ENCODE measurements around the gene NPR2. TPM values are rescaled to one million over a fixed set of nuclear protein-coding genes. Genes with fewer than 3 reads are reported as not detected.

Gene NPR2
- total RNA-seq, 1 donor from 2014 or later = 24.2 TPM

DNA sequence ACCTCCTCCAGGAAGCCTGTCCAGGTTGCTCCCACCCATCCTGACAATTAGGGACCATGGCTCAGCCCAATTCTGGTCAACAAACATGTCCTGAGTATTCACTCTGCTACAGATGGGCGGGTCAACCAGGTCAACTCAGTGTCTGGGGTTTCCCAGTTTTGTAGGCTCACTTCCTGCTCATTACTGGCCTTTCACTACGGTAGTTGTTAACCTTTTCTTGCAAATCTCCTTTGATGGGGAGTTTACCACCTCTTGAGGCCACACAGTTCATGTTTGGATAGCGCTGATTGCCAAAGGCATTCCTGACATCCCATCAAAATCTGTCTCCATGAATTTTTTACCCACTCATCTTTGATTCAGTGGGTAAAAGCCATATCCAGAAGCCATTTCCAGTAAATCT lies 51.4 kb downstream of the NPR2 start:
- intact Hi-C loops (cut with DNase I) = no loop called here
- no peak for DNase-seq
- ATAC-seq (ENCODE audit: poor library complexity) = no peak

DNA sequence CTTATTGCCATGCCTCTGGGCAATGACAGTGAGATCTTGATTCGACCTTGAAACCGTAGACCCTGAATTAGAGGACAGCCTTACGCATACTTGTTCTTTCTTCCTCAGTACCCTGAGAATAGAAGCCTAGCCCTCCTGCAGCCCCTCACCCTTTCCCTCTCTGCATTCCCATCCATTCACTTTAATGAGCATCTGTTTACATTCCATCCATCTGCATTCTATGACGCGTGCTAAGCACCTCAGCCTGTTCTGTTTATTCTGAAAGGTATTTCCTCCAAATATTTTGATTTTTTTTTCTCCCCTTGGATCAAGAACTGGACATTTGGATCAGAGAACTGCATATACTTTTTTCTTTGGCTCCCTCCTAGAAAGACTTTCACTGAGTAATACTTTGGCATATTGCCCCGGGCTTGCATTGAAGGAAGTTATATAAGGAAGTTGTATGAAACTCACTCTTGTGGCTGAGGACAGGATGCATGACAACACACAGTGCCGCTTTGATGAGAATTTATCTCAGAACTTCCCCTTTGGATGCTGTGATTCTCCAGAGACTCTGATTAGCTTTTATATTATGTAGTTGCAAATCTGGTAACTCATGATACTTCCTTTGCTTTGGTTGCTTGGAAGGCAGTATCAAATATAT lies 53.4 kb downstream of the NPR2 start:
- intact Hi-C loops (cut with DNase I) = no loop called here
- DNase-seq (no peak), ATAC-seq (ENCODE audit: poor library complexity) (peak; percentile 69)

DNA sequence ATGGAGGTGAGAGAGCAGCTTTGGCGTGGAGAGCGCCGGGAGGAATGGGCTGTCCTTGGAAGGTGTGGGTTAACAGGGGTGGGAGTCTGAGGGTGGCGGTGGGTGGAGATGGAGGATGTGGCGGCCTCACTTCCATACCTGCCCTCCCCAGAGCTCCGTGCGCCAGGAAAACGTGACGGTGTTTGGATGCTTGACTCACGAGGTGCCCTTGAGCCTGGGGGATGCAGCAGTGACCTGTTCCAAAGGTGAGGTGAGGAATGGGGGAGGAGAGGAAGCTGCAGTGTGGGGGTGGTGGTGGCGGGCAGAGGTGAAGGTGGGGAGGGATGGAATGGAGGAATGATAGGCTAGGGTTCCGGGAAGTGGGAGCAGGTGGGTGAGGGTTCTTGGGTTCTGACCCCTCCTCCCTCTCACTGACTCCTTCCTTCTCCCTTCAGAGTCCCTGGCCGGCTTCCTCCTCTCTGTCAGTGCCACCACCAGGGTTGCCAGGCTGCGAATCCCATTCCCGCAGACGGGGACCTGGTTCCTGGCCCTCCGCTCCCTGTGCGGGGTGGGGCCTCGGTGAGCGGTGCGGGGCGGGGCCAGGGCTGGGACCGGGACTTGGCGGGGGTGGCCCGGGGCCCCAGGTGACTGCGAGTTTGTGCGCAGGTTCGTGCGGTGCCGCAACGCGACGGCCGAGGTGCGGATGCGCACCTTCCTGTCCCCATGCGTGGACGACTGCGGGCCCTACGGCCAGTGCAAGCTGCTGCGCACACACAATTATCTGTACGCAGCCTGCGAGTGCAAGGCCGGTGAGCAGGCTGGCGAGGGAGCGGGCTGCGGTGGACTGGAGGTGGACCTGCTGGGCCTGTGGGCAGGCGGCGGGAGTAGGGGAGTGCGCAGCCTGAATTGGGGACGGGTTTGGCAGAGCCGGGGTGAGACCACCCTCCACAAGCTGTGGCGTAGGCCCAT lies 54.7 kb downstream of the NPR2 start:
- DNase-seq = no peak
- intact Hi-C loops (cut with DNase I) = no loop called here
- no peak for ATAC-seq (ENCODE audit: poor library complexity)

DNA sequence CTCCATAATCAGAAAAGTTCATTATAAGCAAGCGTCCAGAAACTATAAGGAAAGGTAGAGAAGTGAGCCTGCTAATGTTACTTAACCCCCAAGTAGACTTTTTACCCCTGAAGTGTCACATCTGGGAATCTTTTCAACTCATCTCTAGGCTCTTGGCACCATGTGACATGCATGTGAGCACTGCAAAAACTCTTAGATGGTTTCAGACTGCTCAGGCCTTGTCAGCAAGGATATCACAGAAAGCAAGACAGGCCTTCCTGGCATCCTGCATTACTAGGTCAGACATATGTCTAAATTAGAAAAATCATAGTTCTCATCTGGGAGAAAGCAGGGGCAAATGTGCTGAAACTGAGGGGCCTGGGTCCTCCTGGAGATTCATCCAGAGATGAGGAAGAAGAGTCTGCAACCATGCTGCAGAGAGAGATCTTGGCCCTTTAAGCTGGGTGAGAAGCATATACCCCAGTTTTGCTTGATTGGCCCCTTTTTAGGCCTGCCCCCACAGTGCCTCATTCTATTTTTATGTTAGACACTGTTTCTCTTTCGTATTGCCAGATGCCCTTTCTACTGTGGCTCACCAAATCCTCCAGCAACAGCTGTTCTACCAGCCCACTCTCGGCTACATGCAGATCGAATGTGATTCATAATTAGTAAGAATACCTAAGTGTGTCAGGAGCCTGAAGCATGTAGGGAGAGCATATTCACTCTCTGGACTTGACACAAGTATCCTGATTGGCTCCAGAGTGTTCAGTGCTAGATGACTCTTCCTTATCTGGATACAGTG lies 56.6 kb downstream of the NPR2 start:
- no peak for DNase-seq
- intact Hi-C loops (cut with DNase I) = no loop called here

DNA sequence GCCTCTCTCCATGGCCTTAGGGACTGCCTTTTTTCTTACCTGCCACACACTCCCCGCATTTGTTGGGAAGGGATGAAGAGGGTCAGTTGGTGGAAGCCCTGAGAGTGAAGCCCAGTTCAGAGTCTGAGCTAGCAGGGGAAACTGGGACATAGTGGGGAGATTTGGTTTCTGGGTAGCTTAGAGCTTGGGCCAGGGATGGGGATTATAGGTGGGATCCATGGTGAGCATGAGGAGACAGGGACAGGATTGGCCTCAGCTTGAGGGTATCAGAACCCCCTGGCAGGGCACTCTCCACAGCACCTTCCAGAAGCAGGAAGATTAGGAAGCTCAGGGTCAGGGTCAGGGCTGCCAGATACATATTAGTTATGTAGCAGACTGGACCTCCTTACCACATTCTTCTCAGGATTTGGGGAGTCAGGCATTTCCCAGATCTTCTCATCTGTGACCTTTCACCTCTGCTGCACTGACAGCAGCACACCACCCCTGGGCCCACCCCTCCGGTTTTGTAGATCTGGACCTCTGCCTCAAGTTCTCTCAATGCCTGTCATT lies 61.0 kb downstream of the NPR2 start:
- DNase-seq = no peak
- intact Hi-C loops (cut with DNase I) = no loop called here

More for the DNA sequence above, 56.6 kb downstream of the NPR2 start:
- peak; percentile 78 for ATAC-seq (ENCODE audit: poor library complexity)

DNA sequence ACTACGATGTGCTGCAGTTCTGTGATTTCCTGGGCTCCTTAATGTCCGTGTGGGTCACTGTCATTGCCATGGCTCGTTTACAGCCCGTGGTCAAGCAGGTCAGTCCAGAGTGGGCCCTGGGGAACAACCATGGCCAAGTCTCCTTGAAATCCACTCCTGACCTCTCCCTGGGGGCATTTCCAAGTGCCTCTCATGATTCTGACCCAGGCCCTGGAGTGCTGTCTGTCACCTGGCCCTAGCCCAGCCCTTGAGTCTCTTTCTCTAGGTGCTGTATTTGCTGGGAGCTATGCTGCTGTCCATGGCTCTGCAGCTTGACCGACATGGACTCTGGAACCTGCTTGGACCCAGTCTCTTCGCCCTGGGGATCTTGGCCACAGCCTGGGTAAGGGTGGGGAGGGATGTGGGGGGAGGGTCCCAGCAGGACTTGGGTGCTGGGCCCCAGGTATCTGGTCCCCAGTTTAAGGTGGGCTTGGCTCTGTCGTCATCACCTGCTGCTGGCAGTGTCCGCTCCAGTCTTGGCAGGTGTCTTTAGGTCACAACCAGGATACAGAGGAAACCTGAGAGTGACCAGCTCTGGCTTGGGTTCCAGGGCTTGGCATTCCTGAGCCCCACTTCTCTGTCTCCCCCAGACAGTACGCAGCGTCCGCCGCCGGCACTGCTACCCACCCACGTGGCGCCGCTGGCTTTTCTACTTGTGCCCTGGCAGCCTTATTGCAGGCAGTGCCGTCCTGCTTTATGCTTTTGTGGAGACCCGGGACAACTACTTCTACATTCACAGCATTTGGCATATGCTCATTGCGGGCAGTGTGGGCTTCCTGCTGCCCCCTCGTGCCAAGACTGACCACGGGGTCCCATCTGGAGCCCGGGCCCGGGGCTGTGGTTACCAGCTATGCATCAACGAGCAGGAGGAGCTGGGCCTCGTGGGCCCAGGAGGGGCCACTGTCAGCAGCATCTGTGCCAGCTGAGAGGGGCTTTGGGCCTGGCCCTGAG lies 61.8 kb downstream of the NPR2 start:
- intact Hi-C loops (cut with DNase I) = no loop called here
- DNase-seq = peak; percentile 33
- no peak for ATAC-seq (ENCODE audit: poor library complexity)

More for the DNA sequence above, 61.0 kb downstream of the NPR2 start:
- no peak for ATAC-seq (ENCODE audit: poor library complexity)

DNA sequence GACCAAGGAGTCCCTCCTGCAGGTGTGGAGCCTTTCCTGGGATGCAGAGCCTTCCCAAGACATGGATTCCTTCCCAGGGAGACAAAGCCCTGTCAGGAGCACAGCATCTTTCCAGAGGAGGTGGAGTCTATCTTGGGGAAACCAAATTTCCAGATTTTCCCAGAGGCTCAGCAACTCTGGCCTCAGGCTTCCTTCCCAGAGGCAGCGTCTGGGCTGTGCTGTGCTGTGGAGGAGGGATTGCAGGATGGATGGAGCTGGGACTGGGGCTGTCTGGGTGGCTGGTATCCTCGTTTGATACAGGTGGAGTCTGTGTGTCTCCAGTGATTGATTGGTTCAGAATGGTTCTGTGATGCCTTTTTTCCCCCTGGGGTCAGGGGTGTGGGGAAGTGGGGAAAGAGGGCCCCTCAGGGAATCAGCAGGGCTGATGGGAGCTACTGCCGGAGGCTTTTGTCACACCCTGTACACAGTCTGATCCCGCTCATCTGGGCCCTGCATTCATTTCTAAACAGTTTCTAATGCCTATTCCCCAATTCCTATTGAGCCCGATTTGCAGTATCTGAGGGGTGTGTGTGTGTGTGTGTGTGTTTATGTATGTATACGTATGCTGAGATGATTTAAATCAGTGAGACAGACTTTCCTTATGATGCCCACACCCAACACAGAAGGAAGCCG lies 62.8 kb downstream of the NPR2 start:
- DNase-seq = no peak
- no peak for ATAC-seq (ENCODE audit: poor library complexity)
- intact Hi-C loops (cut with DNase I) = no loop called here

DNA sequence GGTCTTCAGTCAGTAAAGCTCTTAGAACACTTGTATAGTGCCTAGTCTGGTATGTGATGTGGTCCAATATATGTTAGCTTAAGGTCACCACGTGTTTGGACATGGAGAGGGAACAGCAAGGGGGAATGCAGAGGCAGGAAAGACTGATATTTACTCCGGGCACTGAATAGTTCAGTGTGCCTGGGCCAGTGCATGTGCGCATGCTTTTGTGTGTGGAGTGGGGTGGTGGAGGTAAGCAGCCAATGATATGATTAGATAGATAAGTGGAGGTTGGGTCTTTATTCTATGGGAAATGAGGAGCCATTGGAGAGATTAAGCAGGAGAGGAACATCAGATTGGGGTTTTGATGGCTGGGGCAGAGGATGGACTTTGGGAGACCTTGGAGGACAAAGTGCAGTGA lies 64.8 kb downstream of the NPR2 start:
- intact Hi-C loops (cut with DNase I) = no loop called here
- ATAC-seq (ENCODE audit: poor library complexity) = no peak
- DNase-seq = no peak

DNA sequence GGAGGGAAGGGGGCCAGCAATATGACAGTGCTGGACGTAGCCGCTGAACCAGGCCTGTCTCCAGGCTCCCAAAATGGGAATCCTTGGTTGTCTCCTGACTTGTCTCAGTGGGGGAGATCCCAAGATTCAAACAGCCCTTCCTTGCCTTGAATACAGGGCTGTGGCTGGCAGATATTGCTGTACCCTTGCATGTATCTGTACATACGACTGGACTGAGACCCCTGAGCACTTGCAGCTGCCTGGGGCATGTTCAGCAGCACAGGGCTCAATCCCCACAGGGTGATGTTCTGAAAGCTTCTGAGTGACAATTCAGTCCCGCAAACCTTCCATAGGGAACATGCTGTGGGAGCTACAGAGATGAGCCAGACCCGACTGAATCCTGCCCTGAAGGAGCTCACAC lies 65.5 kb downstream of the NPR2 start:
- ATAC-seq (ENCODE audit: poor library complexity) (no peak), DNase-seq (no peak)
- intact Hi-C loops (cut with DNase I) = no loop called here

DNA sequence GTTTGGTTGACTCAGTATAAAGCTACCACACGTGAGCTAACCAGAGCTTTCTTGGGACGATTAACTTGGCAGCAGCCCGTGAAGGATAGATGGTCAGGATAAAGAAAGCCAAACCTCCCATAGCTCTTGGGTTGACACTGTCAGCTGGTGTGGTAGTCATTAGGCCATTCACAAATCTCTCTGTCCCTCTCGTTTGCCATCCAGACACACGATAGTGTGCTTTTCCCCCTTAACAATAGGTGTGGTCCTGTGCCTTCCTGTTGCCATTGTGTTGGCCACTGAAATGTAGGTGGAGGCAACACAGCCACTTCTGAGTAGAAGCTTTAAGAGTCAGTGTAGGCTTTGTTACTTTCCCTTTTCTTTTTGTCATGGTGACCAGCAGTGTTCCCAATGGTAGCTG lies 67.1 kb downstream of the NPR2 start:
- intact Hi-C loops (cut with DNase I) = no loop called here
- DNase-seq (no peak), ATAC-seq (ENCODE audit: poor library complexity) (no peak)

Other genes starting within 250 kb of the NPR2 start
- 25.0 TPM for gene TESK1, start 186.3 kb upstream of the NPR2 start, total RNA-seq
- gene CD72, start 173.2 kb upstream of the NPR2 start, total RNA-seq = 0.59 TPM
- gene SIT1, start 140.7 kb upstream of the NPR2 start, total RNA-seq = not detected
- gene RMRP, start 133.6 kb upstream of the NPR2 start, total RNA-seq = 19,155 TPM
- 48.4 TPM for gene CCDC107, start 133.3 kb upstream of the NPR2 start, total RNA-seq
- gene ARHGEF39, start 126.4 kb upstream of the NPR2 start, total RNA-seq = 0.24 TPM
- gene CA9, start 117.7 kb upstream of the NPR2 start, total RNA-seq = not detected
- 966 TPM for gene TPM2, start 101.7 kb upstream of the NPR2 start, total RNA-seq
- gene TLN1, start 59.4 kb upstream of the NPR2 start, total RNA-seq = 252 TPM
- 20.3 TPM for gene CREB3, start 58.9 kb upstream of the NPR2 start, total RNA-seq
- gene GBA2, start 42.4 kb upstream of the NPR2 start, total RNA-seq = 74.6 TPM
- 28.5 TPM for gene RGP1, start 42.3 kb upstream of the NPR2 start, total RNA-seq
- gene MSMP, start 37.3 kb upstream of the NPR2 start, total RNA-seq = not detected
- 1.8 TPM for gene SPAG8, start 20.7 kb downstream of the NPR2 start, total RNA-seq
- 82.9 TPM for gene HINT2, start 23.5 kb downstream of the NPR2 start, total RNA-seq
- gene FAM221B, start 37.1 kb downstream of the NPR2 start, total RNA-seq = not detected
- gene TMEM8B, start 37.6 kb downstream of the NPR2 start, total RNA-seq = 13.3 TPM
- not detected for gene OR13J1, start 78.8 kb downstream of the NPR2 start, total RNA-seq
- gene HRCT1, start 114.6 kb downstream of the NPR2 start, total RNA-seq = 7.4 TPM
- gene SPAAR, start 117.9 kb downstream of the NPR2 start, total RNA-seq = 8.3 TPM
- not detected for gene OR2S2, start 166.6 kb downstream of the NPR2 start, total RNA-seq
- gene RECK, start 245.3 kb downstream of the NPR2 start, total RNA-seq = 4.6 TPM

Data from Right ventricle myocardium superior (tissue), 1 donor.